BLaER1 (cell line): ENCODE measurements around the gene DHRS3.
A peak's percentile ranks its signal among the peaks of the same experiment; 100 is the strongest.

Source experiments
- H3K27ac ChIP-seq: shearing (Covaris generic); formaldehyde crosslinking; 2 replicates; pipeline ENCODE4 v1.8.1; 2022
- H3K27me3 ChIP-seq: shearing (Covaris generic); formaldehyde crosslinking; 2 replicates; pipeline ENCODE4 v1.8.1; 2022
- H3K36me3 ChIP-seq: shearing (Covaris generic); formaldehyde crosslinking; 2 replicates; pipeline ENCODE4 v1.8.1; 2022
- H3K4me1 ChIP-seq: shearing (Covaris generic); formaldehyde crosslinking; 2 replicates; pipeline ENCODE4 v1.8.1; 2022
- H3K4me2 ChIP-seq: shearing (Covaris generic); formaldehyde crosslinking; 2 replicates; pipeline ENCODE4 v1.8.1; 2022
- H3K4me3 ChIP-seq: shearing (Covaris generic); formaldehyde crosslinking; 2 replicates; pipeline ENCODE4 v1.8.1; 2022
- H3K9ac ChIP-seq: shearing (Covaris generic); formaldehyde crosslinking; 2 replicates; pipeline ENCODE4 v1.8.1; 2022
- H3K9me3 ChIP-seq: shearing (Covaris generic); formaldehyde crosslinking; 2 replicates; pipeline ENCODE4 v1.8.1; 2022
- H4K20me1 ChIP-seq: shearing (Covaris generic); formaldehyde crosslinking; 2 replicates; pipeline ENCODE4 v1.8.1; 2022
- Cebpa-rat ChIP-seq: shearing (Covaris generic); IDR thresholded peaks from 2 replicates; pipeline ENCODE4 v1.8.1; 2022

The DHRS3 gene

GRCh38 chr1:12609469-12610003 lies 8.5 kb downstream of the DHRS3 start:
- Histone ChIP-seq H3K27me3 (peaks cover under 1% of the 10 kb centered on the region; the same call in 1 of the 2 replicates), H3K4me2 (no peak overlapping the region), H3K4me3 (no peak overlapping the region), H3K27ac (no peak overlapping the region), H3K4me1 (peaks cover 2% of the 10 kb centered on the region), H3K36me3 (no peaks in the 10 kb centered on the region), H4K20me1 (no peaks in the 10 kb centered on the region), H3K9me3 (peaks cover 10% of the 10 kb centered on the region; the same call in 1 of the 2 replicates), H3K9ac (no peak overlapping the region)
- TF ChIP-seq Cebpa-rat = no peak

GRCh38 chr1:12608311-12608957 lies 9.6 kb downstream of the DHRS3 start:
- no peak overlapping the region for H3K27ac ChIP-seq
- H3K4me3 ChIP-seq = no peak overlapping the region
- no peaks in the 10 kb centered on the region for H3K36me3 ChIP-seq
- H3K9ac ChIP-seq = no peak overlapping the region
- no peaks in the 10 kb centered on the region for H3K27me3 ChIP-seq
- H3K9me3 ChIP-seq = peaks cover 10% of the 10 kb centered on the region; the same call in 1 of the 2 replicates
- H3K4me2 ChIP-seq = no peak overlapping the region
- peaks cover 13% of the 10 kb centered on the region for H3K4me1 ChIP-seq
- no peaks in the 10 kb centered on the region for H4K20me1 ChIP-seq
- no peak for TF ChIP-seq Cebpa-rat

GRCh38 chr1:12607263-12607662 lies 10.7 kb downstream of the DHRS3 start:
- no peak overlapping the region for H3K27ac ChIP-seq
- H3K4me3 ChIP-seq = no peak overlapping the region
- H3K27me3 ChIP-seq = no peaks in the 10 kb centered on the region
- H3K36me3 ChIP-seq = no peaks in the 10 kb centered on the region
- H3K4me2 ChIP-seq = no peak overlapping the region
- TF ChIP-seq Cebpa-rat = no peak
- peaks cover 23% of the 10 kb centered on the region for H3K4me1 ChIP-seq
- no peaks in the 10 kb centered on the region for H4K20me1 ChIP-seq
- peaks cover 10% of the 10 kb centered on the region; the same call in 1 of the 2 replicates for H3K9me3 ChIP-seq
- no peak overlapping the region for H3K9ac ChIP-seq

GRCh38 chr1:12604986-12605385 lies 13.0 kb downstream of the DHRS3 start:
- no peak for TF ChIP-seq Cebpa-rat
- Histone ChIP-seq H3K9ac (no peak overlapping the region), H3K36me3 (no peaks in the 10 kb centered on the region), H3K4me2 (no peak overlapping the region), H4K20me1 (no peaks in the 10 kb centered on the region), H3K9me3 (peaks cover 10% of the 10 kb centered on the region; the same call in 1 of the 2 replicates), H3K27me3 (no peaks in the 10 kb centered on the region), H3K27ac (no peak overlapping the region), H3K4me3 (no peak overlapping the region), H3K4me1 (peaks cover 45% of the 10 kb centered on the region)

GRCh38 chr1:12604114-12604874 lies 13.7 kb downstream of the DHRS3 start:
- TF ChIP-seq Cebpa-rat = no peak
- no peaks in the 10 kb centered on the region for H4K20me1 ChIP-seq
- peaks cover 47% of the 10 kb centered on the region for H3K4me1 ChIP-seq
- H3K4me2 ChIP-seq = peak overlapping the region; percentile 40
- no peak overlapping the region for H3K4me3 ChIP-seq
- H3K27ac ChIP-seq = 0 out of 2 replicates have a peak overlapping the region, but pooled peaks have one; percentile 26
- no peaks in the 10 kb centered on the region for H3K36me3 ChIP-seq
- no peaks in the 10 kb centered on the region for H3K27me3 ChIP-seq
- no peak overlapping the region for H3K9ac ChIP-seq
- peaks cover 10% of the 10 kb centered on the region; the same call in 1 of the 2 replicates for H3K9me3 ChIP-seq

- Histone ChIP-seq H3K4me3 (no peak overlapping the region), H3K9me3 (peaks cover 10% of the 10 kb centered on the region; the same call in 1 of the 2 replicates), H3K36me3 (no peaks in the 10 kb centered on the region), H3K4me2 (peak overlapping the region; percentile 40; the same call in 1 of the 2 replicates), H3K27ac (0 out of 2 replicates have a peak overlapping the region, but pooled peaks have one; percentile 26), H4K20me1 (no peaks in the 10 kb centered on the region), H3K27me3 (no peaks in the 10 kb centered on the region), H3K4me1 (peaks cover 48% of the 10 kb centered on the region), H3K9ac (no peak overlapping the region)
- no peak for TF ChIP-seq Cebpa-rat
Measured at GRCh38 chr1:12603224-12603623, 14.8 kb downstream of the DHRS3 start.

GRCh38 chr1:12602659-12603024 lies 15.4 kb downstream of the DHRS3 start:
- H3K36me3 ChIP-seq = no peaks in the 10 kb centered on the region
- no peaks in the 10 kb centered on the region for H3K27me3 ChIP-seq
- H3K4me3 ChIP-seq = no peak overlapping the region
- H3K9ac ChIP-seq = no peak overlapping the region
- peaks cover 54% of the 10 kb centered on the region for H3K4me1 ChIP-seq
- peaks cover 10% of the 10 kb centered on the region; the same call in 1 of the 2 replicates for H3K9me3 ChIP-seq
- no peak overlapping the region for H3K27ac ChIP-seq
- no peak overlapping the region for H3K4me2 ChIP-seq
- TF ChIP-seq Cebpa-rat = no peak
- H4K20me1 ChIP-seq = no peaks in the 10 kb centered on the region

GRCh38 chr1:12601700-12602658 lies 16.0 kb downstream of the DHRS3 start:
- H3K27me3 ChIP-seq = no peaks in the 10 kb centered on the region
- H3K27ac ChIP-seq = no peak overlapping the region
- peak overlapping the region; percentile 13 for H3K4me2 ChIP-seq
- peaks cover 5% of the 10 kb centered on the region; the same call in 1 of the 2 replicates for H3K9me3 ChIP-seq
- no peak for TF ChIP-seq Cebpa-rat
- peaks cover 60% of the 10 kb centered on the region for H3K4me1 ChIP-seq
- no peak overlapping the region for H3K9ac ChIP-seq
- H3K4me3 ChIP-seq = no peak overlapping the region
- H3K36me3 ChIP-seq = no peaks in the 10 kb centered on the region
- H4K20me1 ChIP-seq = no peaks in the 10 kb centered on the region
